HG03469 (cell line): ENCODE data around the gene GOLGA6L26.
"Not testable (repeated sequence)": the region's sequence is repeated elsewhere in the genome, so short reads cannot be mapped to it uniquely, and the experiment has no call there.

Experiments used
- ATAC-seq: cut with Tn5 transposase; IDR thresholded peaks from one replicate; pipeline ENCODE4 v1.9.1; 2021; ENCODE audit warnings: mild to moderate bottlenecking, moderate library complexity, moderate number of reproducible peaks; ENCODE audit not compliant: unreplicated experiment

Gene GOLGA6L26

DNA sequence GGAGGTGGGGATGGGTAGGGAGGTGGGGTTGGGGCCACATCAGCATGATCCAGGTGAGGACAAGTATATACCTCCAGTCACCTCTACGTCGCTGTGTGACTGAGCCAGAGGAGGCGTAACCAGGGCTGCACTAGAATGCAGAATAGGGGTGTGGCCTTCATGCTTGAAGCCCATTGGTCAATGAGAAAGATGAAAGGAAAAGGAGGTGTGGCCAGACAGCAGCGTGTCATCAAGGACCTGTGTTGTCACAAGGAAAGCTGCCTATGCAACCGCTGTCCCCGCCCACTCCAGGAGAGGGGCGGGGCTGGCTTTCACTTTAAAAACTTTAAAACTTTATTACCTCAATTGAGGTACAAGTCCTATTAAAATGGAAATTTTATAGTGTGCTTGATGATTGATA is at the start of gene GOLGA6L26:
Gene GOLGA6L26, minus strand, starts transcription at position 101 of the 400 bp plus-strand sequence. Its CDS starts 61 bp downstream, at position 40.
- not testable (repeated sequence) for ATAC-seq

DNA sequence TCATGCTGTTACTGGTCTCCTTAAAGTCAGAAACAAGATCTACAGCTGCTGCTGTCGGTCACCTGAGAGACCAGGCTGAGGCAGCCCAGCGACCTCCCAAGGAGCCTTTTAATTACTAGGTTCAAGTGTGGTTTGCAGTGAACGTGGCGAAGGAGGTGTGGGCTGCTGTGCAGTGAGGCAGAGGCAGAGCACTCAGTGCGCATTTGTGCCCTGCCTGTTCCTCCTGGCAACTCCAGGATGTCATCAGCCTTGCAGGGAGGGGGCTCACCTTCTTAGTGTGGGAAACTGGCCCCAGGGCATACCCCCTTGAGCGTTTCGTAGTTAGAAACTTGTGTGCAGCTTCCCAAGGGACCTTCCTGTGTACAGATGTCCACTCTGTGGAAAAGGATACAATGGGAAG is 47.2 kb upstream of the GOLGA6L26 start:
- ATAC-seq, result not testable (repeated sequence)

DNA sequence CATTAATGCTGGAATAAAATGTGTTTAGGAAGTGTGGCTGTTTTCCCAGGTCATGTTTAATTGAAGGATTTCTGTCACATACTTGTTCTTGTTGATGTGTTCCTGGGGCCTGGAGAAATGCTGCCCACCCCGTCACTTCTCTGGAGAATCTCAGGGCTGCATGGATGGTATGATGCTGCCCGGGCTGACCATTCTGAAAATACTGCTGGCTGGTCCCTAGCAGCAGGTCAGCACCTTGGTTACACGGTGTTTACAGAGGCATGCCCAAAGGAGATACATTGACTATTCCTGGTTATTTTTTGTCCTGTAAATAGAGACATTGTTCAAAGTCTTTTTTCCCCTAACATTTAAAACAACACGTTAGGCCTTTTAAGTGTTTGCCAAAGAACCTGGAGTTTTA is 46.7 kb upstream of the GOLGA6L26 start:
- ATAC-seq, result not testable (repeated sequence)

DNA sequence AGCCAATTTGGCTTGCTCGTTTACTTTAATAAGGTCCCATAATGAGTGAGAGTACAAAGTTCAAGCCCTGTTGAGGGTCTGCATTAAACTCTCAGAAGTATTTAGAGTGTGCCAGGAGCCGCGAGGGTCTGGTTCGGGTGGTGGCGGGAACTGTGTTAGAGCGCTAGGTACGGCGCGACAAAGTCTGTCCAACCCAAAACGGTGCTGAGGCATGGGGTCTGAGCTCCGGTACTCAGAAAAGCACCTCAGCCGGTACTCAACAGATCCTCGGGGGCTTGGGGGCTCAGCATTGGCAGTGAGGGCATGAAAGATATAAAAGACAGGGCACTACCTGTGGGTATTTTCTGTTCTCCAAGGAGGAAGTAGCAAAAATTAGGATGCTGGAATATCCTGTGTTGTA is 45.0 kb upstream of the GOLGA6L26 start:
- not testable (repeated sequence) for ATAC-seq

DNA sequence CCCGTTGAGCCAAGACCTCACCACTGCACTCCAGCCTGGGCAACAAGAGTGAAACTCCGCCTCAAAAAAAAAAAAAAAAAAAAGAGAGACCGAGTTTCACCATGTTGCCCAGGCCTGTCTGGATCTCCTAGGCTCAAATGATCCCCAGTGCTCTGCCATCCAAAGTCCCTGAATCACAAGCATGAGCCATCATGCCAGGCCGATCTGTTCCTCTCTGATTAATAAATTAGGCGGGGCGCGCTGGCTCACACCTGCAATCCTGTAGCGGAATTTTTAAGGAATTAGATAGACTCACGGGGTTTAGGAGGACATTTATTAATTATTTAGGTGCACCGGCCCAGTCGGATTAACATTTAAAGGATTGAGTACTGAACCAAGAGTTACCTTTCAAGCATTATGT is 40.2 kb upstream of the GOLGA6L26 start:
- not testable (repeated sequence) for ATAC-seq

- not testable (repeated sequence) for ATAC-seq
These were observed 39.0 kb upstream of the GOLGA6L26 start for GRCh38 chr15:23372891-23373600.

GRCh38 chr15:23372284-23372683 is 38.3 kb upstream of the GOLGA6L26 start:
- no peak for ATAC-seq

GRCh38 chr15:23371868-23372267 is 37.9 kb upstream of the GOLGA6L26 start:
- ATAC-seq, result not testable (repeated sequence)

GRCh38 chr15:23371134-23371533 is 37.1 kb upstream of the GOLGA6L26 start:
- not testable (repeated sequence) for ATAC-seq

GRCh38 chr15:23370578-23370977 is 36.6 kb upstream of the GOLGA6L26 start:
- ATAC-seq, result no peak

GRCh38 chr15:23364261-23364660 is 30.3 kb upstream of the GOLGA6L26 start:
- not testable (repeated sequence) for ATAC-seq

- ATAC-seq, result not testable (repeated sequence)
These were observed 28.6 kb upstream of the GOLGA6L26 start for GRCh38 chr15:23362622-23363021.

DNA sequence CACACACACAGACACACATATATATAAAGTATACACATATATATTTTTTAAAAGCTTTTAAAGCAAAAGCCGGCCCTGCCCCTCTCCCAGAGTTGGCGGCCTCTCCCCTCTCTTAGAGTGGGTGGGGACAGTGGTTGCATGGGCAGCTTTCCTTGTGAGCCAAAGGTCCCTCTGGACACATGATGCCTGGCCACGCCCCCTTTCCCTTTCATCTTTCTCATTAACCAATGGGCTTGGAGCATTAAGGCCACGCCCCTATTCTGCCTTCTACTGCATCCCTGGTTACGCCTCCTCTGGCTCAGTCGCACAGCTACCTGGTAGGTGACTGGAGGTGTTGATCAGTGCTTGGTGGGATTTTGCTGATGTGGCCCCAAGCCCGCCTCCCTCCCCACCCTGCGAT is 20.5 kb upstream of the GOLGA6L26 start, which contains the start of gene GOLGA8S:
Gene GOLGA8S, plus strand, starts transcription at position 301 of the 400 bp plus-strand sequence. Its CDS starts 62 bp downstream, at position 363.
- ATAC-seq, result not testable (repeated sequence)

- ATAC-seq, result not testable (repeated sequence)
These were observed 22.8 kb downstream of the GOLGA6L26 start for GRCh38 chr15:23311233-23311632.

DNA sequence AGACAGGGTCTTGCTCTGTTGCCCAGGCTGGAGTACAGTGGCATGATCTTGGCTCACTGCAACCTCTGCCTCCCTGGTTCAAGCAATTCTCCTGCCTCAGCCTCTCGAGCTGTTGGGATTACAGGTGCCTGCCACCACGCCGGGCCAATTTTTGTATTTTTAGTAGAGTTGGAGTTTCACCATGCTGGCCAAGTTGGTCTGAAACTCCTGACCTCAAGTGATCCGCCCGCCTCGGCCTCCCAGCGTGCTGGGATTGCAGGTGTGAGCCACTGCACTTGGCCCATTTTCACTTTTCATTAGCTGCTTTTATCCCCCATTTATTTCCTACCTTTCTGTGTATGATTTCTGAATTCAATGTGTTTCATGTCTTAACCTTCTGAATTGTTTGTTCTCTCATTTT is 28.1 kb downstream of the GOLGA6L26 start:
- not testable (repeated sequence) for ATAC-seq

GRCh38 chr15:23304805-23305204 is 29.2 kb downstream of the GOLGA6L26 start:
- ATAC-seq, result not testable (repeated sequence)

DNA sequence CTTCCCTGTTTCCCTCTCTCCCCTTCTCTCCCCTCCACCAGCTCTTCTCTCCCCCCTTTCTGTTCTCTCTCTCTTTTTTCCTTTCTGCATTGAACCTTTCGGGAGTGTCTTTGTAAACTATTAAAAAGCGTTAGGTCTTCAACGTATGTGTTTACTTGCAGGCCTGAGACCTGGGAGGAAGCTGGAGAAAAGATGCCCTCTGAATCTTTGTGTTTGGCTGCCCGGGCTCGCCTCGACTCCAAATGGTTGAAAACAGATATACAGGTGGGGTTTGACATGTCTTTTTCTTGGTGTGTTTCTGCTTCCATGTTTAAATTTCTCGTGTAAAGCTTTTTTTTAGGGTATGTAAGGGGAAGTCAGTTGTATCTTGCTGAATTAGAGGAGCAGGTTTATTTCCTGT is 29.7 kb downstream of the GOLGA6L26 start:
- ATAC-seq, result not testable (repeated sequence)

- not testable (repeated sequence) for ATAC-seq
These were observed 30.3 kb downstream of the GOLGA6L26 start for GRCh38 chr15:23303654-23304053.

DNA sequence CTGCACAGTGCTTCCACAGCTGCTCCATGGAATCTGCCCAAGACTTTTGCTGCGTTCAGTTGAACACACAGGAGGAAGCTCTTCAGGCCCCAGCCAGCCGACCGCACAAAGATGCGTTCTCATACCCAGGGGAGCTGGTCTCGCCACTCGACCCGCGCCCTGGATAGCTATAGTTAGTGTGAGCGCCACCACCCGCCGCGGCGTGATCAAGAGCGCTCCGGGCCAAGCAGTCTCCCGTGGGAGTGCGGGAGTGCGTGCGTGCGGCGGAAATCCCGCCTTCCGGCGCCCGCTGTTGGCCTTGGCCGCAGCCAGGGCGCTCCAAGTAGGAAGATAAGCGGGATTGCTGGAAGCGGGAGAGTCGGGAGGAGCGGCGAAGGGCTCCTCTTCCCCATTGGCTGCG is 30.8 kb downstream of the GOLGA6L26 start:
- ATAC-seq, result not testable (repeated sequence)
